Activated CD8-positive, alpha-beta memory T cell treated with anti-CD3 and anti-CD28 coated beads for 36 hours (primary cell): ENCODE data around the gene CITED1. TPM values are rescaled to one million over a fixed set of nuclear protein-coding genes. Genes with fewer than 3 reads are reported as not detected.

ENCODE experiments used
- total RNA-seq, 2 experiments: library from RNA; stranded (reverse); gene quantifications; one replicate each; pipeline ENCODE4 v1.2.3, GENCODE V29; 2021

CITED1 gene
- total RNA-seq, 2 experiments from 2014 or later: 0.46 TPM; not detected in 1

Other genes starting within 250 kb of the CITED1 start
- under 1 TPM; 0.42 to 0.44 TPM for gene RTL5, start 174.0 kb downstream of the CITED1 start, total RNA-seq
- gene PIN4, start 124.2 kb downstream of the CITED1 start, total RNA-seq: 1 to 10 TPM; 6.2 to 8.6 TPM
- 10 to 100 TPM; 12.0 to 12.6 TPM for gene ERCC6L, start 66.9 kb downstream of the CITED1 start, total RNA-seq
- 1,000 to 10,000 TPM; 1,224 to 1,237 TPM for gene RPS4X, start 28.7 kb downstream of the CITED1 start, total RNA-seq